ENCODE data around the gene AAK1.

- TF ChIP-seq CTCF (IDR thresholded peaks at IDR 0.05) (no peak), POLR2AphosphoS5 (IDR thresholded peaks at IDR 0.05) (peak; percentile 70), POLR2A (IDR thresholded peaks at IDR 0.05) (no peak)
Observed at GRCh38 chr2:69483696-69484095, 159.8 kb downstream of the AAK1 start.

Data from prostate gland (tissue), 2 donors.